IMR-90 (cell line): ENCODE results near the gene ZMYM4.

ENCODE experiments used
- ELK1 ChIP-seq: fragments of 150-350 bp; IDR thresholded peaks from 2 replicates; pipeline ENCODE4 v1.6.1; 2016; ENCODE audit warnings: low read depth, mild to moderate bottlenecking, low read length, moderate library complexity, borderline replicate concordance
- MAFK ChIP-seq: IDR thresholded peaks from 2 replicates; pipeline ENCODE4 v1.6.1; 2012; ENCODE audit warnings: low read depth, low read length, improper control_type of control experiment
- POLR2A ChIP-seq: IDR thresholded peaks from 2 replicates; pipeline ENCODE4 v1.6.1; 2012; ENCODE audit warnings: mild to moderate bottlenecking, low read depth, low read length
- RAD21 ChIP-seq: IDR thresholded peaks from 2 replicates; pipeline ENCODE4 v1.6.1; 2012; ENCODE audit warnings: low read length, improper control_type of control experiment
- SMC3 ChIP-seq: fragments of 150-350 bp; IDR thresholded peaks from 2 replicates; pipeline ENCODE4 v1.6.1; 2016; ENCODE audit warnings: low read depth, mild to moderate bottlenecking, antibody characterized with exemption, low read length, moderate library complexity
- TF ChIP-seq, protein P1 (sequence below): conservative IDR thresholded peaks from 2 replicates; pipeline ENCODE4 v1.5.1; 2012; ENCODE audit warnings: mild to moderate bottlenecking, low read depth, low read length, improper control_type of control experiment
- TF ChIP-seq, protein P2 (sequence below): fragments of 150-350 bp; IDR thresholded peaks from 2 replicates; pipeline ENCODE4 v1.6.1; 2017; ENCODE audit warnings: mild to moderate bottlenecking, antibody characterized with exemption, low read length, low read depth

GRCh38 chr1:35359995-35360394 is 91.5 kb downstream of the ZMYM4 start:
- TF ChIP-seq, protein P1, sequence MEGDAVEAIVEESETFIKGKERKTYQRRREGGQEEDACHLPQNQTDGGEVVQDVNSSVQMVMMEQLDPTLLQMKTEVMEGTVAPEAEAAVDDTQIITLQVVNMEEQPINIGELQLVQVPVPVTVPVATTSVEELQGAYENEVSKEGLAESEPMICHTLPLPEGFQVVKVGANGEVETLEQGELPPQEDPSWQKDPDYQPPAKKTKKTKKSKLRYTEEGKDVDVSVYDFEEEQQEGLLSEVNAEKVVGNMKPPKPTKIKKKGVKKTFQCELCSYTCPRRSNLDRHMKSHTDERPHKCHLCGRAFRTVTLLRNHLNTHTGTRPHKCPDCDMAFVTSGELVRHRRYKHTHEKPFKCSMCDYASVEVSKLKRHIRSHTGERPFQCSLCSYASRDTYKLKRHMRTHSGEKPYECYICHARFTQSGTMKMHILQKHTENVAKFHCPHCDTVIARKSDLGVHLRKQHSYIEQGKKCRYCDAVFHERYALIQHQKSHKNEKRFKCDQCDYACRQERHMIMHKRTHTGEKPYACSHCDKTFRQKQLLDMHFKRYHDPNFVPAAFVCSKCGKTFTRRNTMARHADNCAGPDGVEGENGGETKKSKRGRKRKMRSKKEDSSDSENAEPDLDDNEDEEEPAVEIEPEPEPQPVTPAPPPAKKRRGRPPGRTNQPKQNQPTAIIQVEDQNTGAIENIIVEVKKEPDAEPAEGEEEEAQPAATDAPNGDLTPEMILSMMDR: no peak
- TF ChIP-seq MAFK: no peak
- no peak for TF ChIP-seq POLR2A
- TF ChIP-seq ELK1: no peak
- TF ChIP-seq SMC3: no peak
- TF ChIP-seq RAD21: no peak
- TF ChIP-seq, protein P2, sequence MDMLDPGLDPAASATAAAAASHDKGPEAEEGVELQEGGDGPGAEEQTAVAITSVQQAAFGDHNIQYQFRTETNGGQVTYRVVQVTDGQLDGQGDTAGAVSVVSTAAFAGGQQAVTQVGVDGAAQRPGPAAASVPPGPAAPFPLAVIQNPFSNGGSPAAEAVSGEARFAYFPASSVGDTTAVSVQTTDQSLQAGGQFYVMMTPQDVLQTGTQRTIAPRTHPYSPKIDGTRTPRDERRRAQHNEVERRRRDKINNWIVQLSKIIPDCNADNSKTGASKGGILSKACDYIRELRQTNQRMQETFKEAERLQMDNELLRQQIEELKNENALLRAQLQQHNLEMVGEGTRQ: no peak
